H1 (cell line): ENCODE data around the gene RNF149. TPM values are rescaled to one million over a fixed set of nuclear protein-coding genes. Genes with fewer than 3 reads are reported as not detected.
A peak's percentile ranks its signal among the peaks of the same experiment; 100 is the strongest.
"Not testable (repeated sequence)": the region's sequence is repeated elsewhere in the genome, so short reads cannot be mapped to it uniquely, and the experiment has no call there.

Experiments used
- CTCF ChIA-PET: fragments of 300-600 bp; sonication (Branson Sonifier 250); formaldehyde crosslinking; loops from one replicate; lab custom pipeline; 2021; ENCODE audit not compliant: partially characterized antibody; lab: Charles Lee
- POLR2A ChIA-PET: fragments of 300-600 bp; sonication (Branson Sonifier 250); formaldehyde crosslinking; loops from one replicate; lab custom pipeline; 2021; ENCODE audit warnings: inconsistent platforms; ENCODE audit not compliant: partially characterized antibody; lab: Charles Lee
- DNase-seq, 2 experiments: peaks; one replicate each; pipeline versions ENCODE4 v3.0.0 to v3.0.0-alpha.2; 2010 to 2022; ENCODE audit warnings: low spot score in 2 of 2, low read depth in 1 of 2, mixed read lengths in 1 of 2
- FAIRE-seq: peaks from 2 replicates; lab custom pipeline; 2011; peaks lifted over from hg19 to GRCh38; lab: Jason Lieb, UNC
- H2AFZ ChIP-seq: 2 replicates; pipeline ENCODE4 v1.8.1; 2012; ENCODE audit warnings: low read length, inconsistent platforms
- H2AK5ac ChIP-seq: 2 replicates; pipeline ENCODE4 v1.6.1; 2013; ENCODE audit warnings: low read depth, low read length
- H2BK120ac ChIP-seq: replicated peaks from 2 replicates; pipeline ENCODE3; 2013; ENCODE audit warnings: low read depth, low read length, inconsistent platforms
- H2BK12ac ChIP-seq: 2 replicates; pipeline ENCODE4 v1.6.1; 2013; ENCODE audit warnings: low read depth, low read length
- H2BK15ac ChIP-seq: 2 replicates; pipeline ENCODE4 v1.6.1; 2013; ENCODE audit warnings: low read length
- H2BK20ac ChIP-seq: 2 replicates; pipeline ENCODE4 v1.6.1; 2013; ENCODE audit warnings: low read length
- H2BK5ac ChIP-seq: 2 replicates; pipeline ENCODE4 v1.6.1; 2013; ENCODE audit warnings: low read depth, low read length
- H3K14ac ChIP-seq: 2 replicates; pipeline ENCODE4 v1.6.1; 2013; ENCODE audit warnings: inconsistent platforms; ENCODE audit not compliant: insufficient read length
- H3K18ac ChIP-seq: 2 replicates; pipeline ENCODE4 v1.6.1; 2013; ENCODE audit warnings: low read length; ENCODE audit errors: extremely low read depth
- H3K23ac ChIP-seq: 2 replicates; pipeline ENCODE4 v1.6.1; 2013; ENCODE audit warnings: inconsistent platforms; ENCODE audit not compliant: insufficient read length
- H3K23me2 ChIP-seq: 2 replicates; pipeline ENCODE4 v1.6.1; 2013; ENCODE audit warnings: low read depth, low read length
- H3K27ac ChIP-seq: 2 replicates; pipeline ENCODE4 v1.6.1; 2011; ENCODE audit warnings: low read depth, low read length, inconsistent platforms
- H3K27me3 ChIP-seq, 4 experiments: replicated peaks in 1 of 4; 1 replicate in 1 of 4; 2 replicates in 3 of 4; pipeline versions ENCODE4 v1.6.1 to v1.8.1; 2011 to 2013; ENCODE audit warnings: low read length in 3 of 4, mild to moderate bottlenecking in 3 of 4, inconsistent platforms in 2 of 4, mixed read lengths in 2 of 4, moderate library complexity in 1 of 4; ENCODE audit not compliant: control insufficient read depth in 3 of 4, insufficient read depth in 3 of 4; ENCODE audit errors: extremely low read depth in 1 of 4
- H3K36me3 ChIP-seq, 4 experiments: 2 replicates each; pipeline versions ENCODE4 v1.6.1 to v1.8.1; 2011 to 2013; ENCODE audit warnings: mild to moderate bottlenecking in 4 of 4, low read length in 3 of 4, moderate library complexity in 2 of 4, control low read depth in 1 of 4, inconsistent platforms in 1 of 4; ENCODE audit not compliant: insufficient read depth in 4 of 4, control insufficient read depth in 2 of 4
- H3K4ac ChIP-seq: replicated peaks from 2 replicates; pipeline ENCODE3; 2013; ENCODE audit warnings: low read length, low read depth, mixed read lengths, inconsistent platforms; ENCODE audit not compliant: insufficient read length
- H3K4me1 ChIP-seq, 4 experiments: replicated peaks in 1 of 4; 1 replicate in 1 of 4; 2 replicates in 3 of 4; pipeline versions ENCODE4 v1.6.1 to v1.8.1; 2011 to 2013; ENCODE audit warnings: low read length in 3 of 4, inconsistent platforms in 2 of 4, mixed read lengths in 1 of 4; ENCODE audit not compliant: insufficient read depth in 4 of 4, control insufficient read depth in 3 of 4
- H3K4me2 ChIP-seq, 2 experiments: 2 replicates each; pipeline versions ENCODE4 v1.6.1 to v1.8.1; 2011 to 2013; ENCODE audit warnings: low read depth in 2 of 2, low read length in 2 of 2, control low read depth in 1 of 2, inconsistent platforms in 1 of 2, mild to moderate bottlenecking in 1 of 2; ENCODE audit not compliant: insufficient read depth in 1 of 2
- H3K4me3 ChIP-seq, 4 experiments: fragments of 200-600, 300-600 bp in 1 of 4; sonication (generic), shearing (Covaris generic), sonication (Bioruptor Twin) in 1 of 4; 2 replicates each; pipeline versions ENCODE4 v1.5.1 to v1.8.1; 2011 to 2016; ENCODE audit warnings: low read length in 4 of 4, low read depth in 3 of 4, control low read depth in 2 of 4, inconsistent platforms in 2 of 4, mild to moderate bottlenecking in 2 of 4, mixed read lengths in 1 of 4, moderate library complexity in 1 of 4; ENCODE audit not compliant: insufficient read depth in 2 of 4; ENCODE audit errors: extremely low read depth in 1 of 4
- H3K56ac ChIP-seq: replicated peaks from 2 replicates; pipeline ENCODE3; 2013; ENCODE audit warnings: low read depth, mild to moderate bottlenecking, mixed read lengths, low read length, inconsistent platforms; ENCODE audit not compliant: insufficient read length
- H3K79me1 ChIP-seq: 2 replicates; pipeline ENCODE4 v1.6.1; 2013; ENCODE audit warnings: low read depth, low read length, control low read depth
- H3K79me2 ChIP-seq, 2 experiments: 2 replicates each; pipeline versions ENCODE4 v1.6.1 to v1.8.1; 2012 to 2013; ENCODE audit warnings: low read length in 2 of 2, mild to moderate bottlenecking in 2 of 2, inconsistent platforms in 1 of 2; ENCODE audit not compliant: insufficient read depth in 2 of 2, control insufficient read depth in 1 of 2
- H3K9ac ChIP-seq, 4 experiments: replicated peaks in 1 of 4; 1 replicate in 1 of 4; 2 replicates in 3 of 4; pipeline versions ENCODE4 v1.6.1 to v1.8.1; 2011 to 2013; ENCODE audit warnings: low read depth in 3 of 4, low read length in 3 of 4, control low read depth in 2 of 4, mild to moderate bottlenecking in 2 of 4, moderate library complexity in 2 of 4, inconsistent platforms in 1 of 4; ENCODE audit errors: extremely low read depth in 1 of 4
- H3K9me3 ChIP-seq, 2 experiments: 2 replicates each; pipeline versions ENCODE4 v1.6.1 to v1.8.1; 2012 to 2013; ENCODE audit warnings: mild to moderate bottlenecking in 2 of 2, moderate library complexity in 2 of 2, control low read depth in 1 of 2, inconsistent platforms in 1 of 2, low read depth in 1 of 2, low read length in 1 of 2, mixed read lengths in 1 of 2; ENCODE audit not compliant: insufficient read depth in 2 of 2
- H4K20me1 ChIP-seq, 2 experiments: replicated peaks in 1 of 2; 2 replicates each; pipeline versions ENCODE3 to v1.8.1; 2011 to 2013; ENCODE audit warnings: inconsistent platforms in 2 of 2, low read length in 2 of 2, mild to moderate bottlenecking in 1 of 2; ENCODE audit not compliant: insufficient read depth in 2 of 2, control insufficient read depth in 1 of 2
- H4K5ac ChIP-seq: 2 replicates; pipeline ENCODE4 v1.6.1; 2013; ENCODE audit warnings: low read length, low read depth, mixed read lengths, inconsistent platforms; ENCODE audit not compliant: insufficient read length
- H4K8ac ChIP-seq: 2 replicates; pipeline ENCODE4 v1.8.0; 2013; ENCODE audit warnings: mild to moderate bottlenecking, moderate library complexity, low read length, inconsistent platforms; ENCODE audit not compliant: insufficient read depth; ENCODE audit errors: extremely low read depth
- H4K91ac ChIP-seq: replicated peaks from 2 replicates; pipeline ENCODE3; 2013; ENCODE audit warnings: low read length, mixed read lengths, inconsistent platforms; ENCODE audit not compliant: insufficient read length
- CTCF ChIP-seq, 3 experiments: IDR thresholded peaks; 1 replicate in 2 of 3; 2 replicates in 1 of 3; pipeline versions ENCODE4 v1.5.1 to v1.6.1; 2011; ENCODE audit warnings: low read length in 3 of 3, mild to moderate bottlenecking in 3 of 3, inconsistent platforms in 2 of 3, low read depth in 1 of 3, moderate library complexity in 1 of 3; ENCODE audit not compliant: insufficient read depth in 1 of 3; ENCODE audit errors: control extremely low read depth in 1 of 3
- RAD21 ChIP-seq, 2 experiments: IDR thresholded peaks in 1 of 2; conservative IDR thresholded peaks in 1 of 2; 2 replicates each; pipeline ENCODE4 v1.6.1; 2011; ENCODE audit warnings: low read depth in 2 of 2, low read length in 2 of 2, improper control_type of control experiment in 1 of 2, inconsistent platforms in 1 of 2, mild to moderate bottlenecking in 1 of 2, moderate library complexity in 1 of 2
- WGBS, 2 experiments: shearing (Covaris generic) in 1 of 2; methylation state at CpG; one replicate each; pipeline versions ENCODE4 v1.1.6 to v1.1.7; 2013 to 2015; ENCODE audit warnings: low lambda C conversion rate in 2 of 2, mixed read lengths in 2 of 2, inconsistent platforms in 1 of 2, low coverage in 1 of 2, missing lambda C conversion rate in 1 of 2; ENCODE audit not compliant: insufficient replicate concordance in 2 of 2, insufficient coverage in 1 of 2, insufficient read length in 1 of 2; ENCODE audit errors: extremely low coverage in 1 of 2, missing lambda C conversion rate in 1 of 2; 5-methylcytosine and 5-hydroxymethylcytosine counted together
- polyA plus RNA-seq, 7 experiments: library from polyadenylated mRNA; depleted of rRNA in 3 of 7; stranded (reverse) in 5 of 7; unstranded in 2 of 7; fragments of >200 nt in 5 of 7; fragments of 200-250 nt in 2 of 7; gene quantifications; 1 replicate in 5 of 7; 2 replicates in 1 of 7; 4 replicates in 1 of 7; pipeline versions ENCODE4 v1.2.1 to v1.2.3, GENCODE V29; 2011 to 2013; ENCODE audit warnings: missing spikeins in 2 of 7, mixed read lengths in 2 of 7
- total RNA-seq: library from RNA; stranded (reverse); fragmentation: NEBNext Ultra II Directional; extraction: Animal tissue kit (Norgen Biotek cat#: 25700); gene quantifications from 2 replicates; pipeline ENCODE4 v1.2.1, GENCODE V29; 2021

The RNF149 gene
- total and polyA plus RNA-seq, 2 of the 8 experiments (the other 6 are each of a cell fraction or from before 2014, with no cell fraction given), result 16.6 to 28.2 TPM

- H2AFZ ChIP-seq, result not testable (repeated sequence)
Observed at GRCh38 chr2:101240694-101241093, 67.8 kb downstream of the RNF149 start.

More at GRCh38 chr2:101240694-101241093, 67.8 kb downstream of the RNF149 start:
- H3K36me3 ChIP-seq, H2BK20ac ChIP-seq, FAIRE-seq, H3K9me3 ChIP-seq, H2BK12ac ChIP-seq, H3K4me2 ChIP-seq, H3K14ac ChIP-seq, H3K56ac ChIP-seq, H3K18ac ChIP-seq, H3K23ac ChIP-seq, H3K79me2 ChIP-seq, H3K4me1 ChIP-seq, H4K20me1 ChIP-seq, H2BK5ac ChIP-seq, H4K91ac ChIP-seq, H3K79me1 ChIP-seq, H2BK15ac ChIP-seq, H3K27ac ChIP-seq, H3K27me3 ChIP-seq, H2BK120ac ChIP-seq, DNase-seq, H3K9ac ChIP-seq, H3K23me2 ChIP-seq, H2AK5ac ChIP-seq, H3K4ac ChIP-seq, H4K5ac ChIP-seq, H3K4me3 ChIP-seq, H4K8ac ChIP-seq: not testable (repeated sequence)
- POLR2A ChIA-PET, result interaction anchor here (2.7 kb wide), 1 partner anchor 12 kb away, joined by 10 read pairs; the partner anchor contains the start of gene CNOT11
- 32% methylated on average over 2 of the region's 2 CpGs; no CpG with 5 or more reads in 1 of the 2 experiments for WGBS, 2 experiments
- CTCF ChIA-PET, result interaction anchor here (0.8 to 5.1 kb wide), 13 partner anchors 9 to 178 kb away, joined by 3 to 45 read pairs (median 4); partner anchors contain the start of gene CNOT11
- TF ChIP-seq CTCF (IDR thresholded peaks at IDR 0.05; ENCODE audit: control extremely low read depth in 1 of 3, insufficient read depth in 1 of 3, low read depth in 1 of 3, low read length in 3 of 3), result peak in 2 of 3 experiments; percentile 19 to 53; a peak in 2 of 4 replicates
- TF ChIP-seq RAD21 (IDR thresholded peaks at IDR 0.05 in 1 of 2, conservative IDR thresholded peaks at IDR 0.05 in 1 of 2; ENCODE audit: low read depth in 2 of 2, low read length in 2 of 2), result peak; percentile 49 to 55
